Measurements from ENCODE around the gene LGR4.

Gene LGR4

DNA sequence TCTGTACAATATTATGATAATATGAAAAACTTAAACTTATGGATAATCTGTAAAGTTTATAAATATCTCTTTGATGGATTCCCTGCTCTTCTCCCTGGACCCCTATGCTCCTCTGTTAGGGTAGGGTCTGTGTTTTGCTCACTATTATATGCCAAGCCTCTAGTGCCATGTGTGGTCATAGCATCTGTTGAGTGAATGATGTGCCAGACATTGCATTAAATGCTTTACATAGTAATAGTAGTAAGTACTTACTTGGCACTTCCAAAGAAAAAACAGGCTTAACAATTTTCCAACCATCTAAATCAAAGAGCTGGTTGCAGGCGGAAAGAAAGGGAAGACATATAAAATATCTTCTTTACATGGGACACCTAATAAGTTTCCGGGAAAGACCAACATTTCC is 46.8 kb downstream of the LGR4 start:
- DNase-seq (ENCODE audit: low spot score), result no peak

DNA sequence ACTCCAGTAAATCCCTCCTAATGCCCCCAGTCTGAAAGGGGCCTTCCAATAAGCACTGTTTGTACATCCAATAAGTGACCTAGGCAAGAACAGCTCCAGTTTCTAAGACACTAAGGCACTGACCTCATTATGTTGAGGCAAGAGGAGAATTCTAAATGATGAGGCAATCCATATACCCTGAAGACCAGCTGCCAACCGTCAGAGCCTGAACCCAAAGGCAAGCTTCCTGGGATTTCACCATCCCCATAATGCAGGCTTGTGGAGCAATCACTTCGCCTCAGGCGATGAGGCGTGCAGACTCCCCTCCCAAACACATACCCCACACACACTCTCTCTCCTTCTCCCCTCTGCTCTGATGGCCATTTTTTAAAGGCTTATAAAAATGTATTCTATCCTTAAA is 49.5 kb downstream of the LGR4 start:
- DNase-seq (ENCODE audit: low spot score), result peak; percentile 21

- no peak for DNase-seq (ENCODE audit: low spot score)
Measured at GRCh38 chr11:27421819-27422494, 50.6 kb downstream of the LGR4 start.

DNA sequence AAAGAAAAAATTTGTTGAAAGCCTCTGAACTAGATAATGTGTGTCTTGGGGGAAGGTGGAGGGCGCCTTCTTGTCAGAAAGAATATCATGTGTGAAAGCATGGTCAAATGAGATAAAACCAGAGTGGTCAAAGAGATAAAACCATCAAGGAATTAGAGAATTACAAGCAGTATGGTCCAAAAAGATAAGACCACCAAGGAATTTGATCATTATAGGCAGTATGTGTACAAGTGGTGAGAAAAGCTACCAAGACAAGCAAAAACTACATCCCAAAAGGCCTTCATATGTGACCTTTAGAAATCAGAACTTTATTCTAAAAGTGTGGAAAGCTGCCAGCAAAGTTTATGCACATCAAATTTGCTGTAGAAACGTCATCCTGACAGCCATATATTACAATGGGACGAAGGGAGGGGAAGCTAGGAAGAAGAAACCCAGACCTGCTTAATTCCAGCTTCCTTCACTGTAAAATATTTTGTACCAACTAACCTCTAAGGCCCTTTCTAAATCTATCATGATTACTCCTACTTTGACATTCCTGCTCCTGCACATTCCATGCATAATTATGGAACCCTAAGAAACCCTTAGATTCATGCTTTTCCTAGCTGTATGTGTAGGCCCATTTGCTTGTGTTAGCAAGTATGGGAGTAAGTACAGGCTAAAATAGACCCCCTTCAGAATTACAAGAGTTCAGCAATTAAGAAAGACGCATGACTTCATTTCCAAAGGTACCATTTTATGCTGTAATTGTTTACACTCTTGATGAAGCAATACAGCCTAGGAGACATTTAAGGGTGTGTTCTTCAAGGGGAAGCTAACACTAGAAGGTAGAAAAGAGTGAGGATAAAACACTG is 51.6 kb downstream of the LGR4 start:
- no peak for DNase-seq (ENCODE audit: low spot score)

DNA sequence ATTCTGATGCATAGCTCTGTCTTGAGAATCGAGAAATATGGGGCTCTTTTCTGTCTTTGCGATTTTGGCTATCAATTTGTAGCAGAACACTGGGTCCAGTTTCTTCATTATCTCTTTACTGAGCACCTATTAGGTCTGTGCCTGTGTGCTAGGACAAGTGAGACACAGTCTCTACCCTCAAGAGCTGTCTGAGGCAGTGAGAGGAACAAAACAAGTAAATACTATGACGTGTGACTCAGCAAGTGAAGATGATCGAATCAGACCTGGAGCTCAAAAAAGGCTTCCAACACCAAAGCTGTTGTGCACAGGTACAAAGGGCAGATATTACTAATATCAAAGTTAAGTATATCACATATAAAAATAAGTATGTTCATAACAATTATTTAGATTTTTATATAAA is 52.4 kb downstream of the LGR4 start:
- DNase-seq (ENCODE audit: low spot score), result no peak

DNA sequence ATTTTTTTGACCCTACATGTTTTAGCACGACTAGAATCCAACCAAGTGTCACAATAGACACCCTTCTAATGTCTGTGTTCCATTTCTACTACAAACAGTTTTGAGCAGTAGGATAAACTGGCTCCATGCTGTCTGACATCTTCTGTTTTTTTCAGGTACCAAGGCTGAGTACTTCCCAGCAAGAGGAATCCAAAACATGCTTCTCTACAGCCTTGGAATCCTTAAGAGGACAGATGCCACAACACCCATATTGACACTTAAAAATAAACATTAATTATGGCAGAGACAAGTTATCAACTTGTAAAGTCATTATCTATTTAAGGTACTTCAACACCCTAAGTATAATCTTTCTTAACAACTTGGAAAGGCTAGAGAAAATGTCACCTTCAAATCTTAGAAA is 54.2 kb downstream of the LGR4 start:
- DNase-seq (ENCODE audit: low spot score), result no peak

DNA sequence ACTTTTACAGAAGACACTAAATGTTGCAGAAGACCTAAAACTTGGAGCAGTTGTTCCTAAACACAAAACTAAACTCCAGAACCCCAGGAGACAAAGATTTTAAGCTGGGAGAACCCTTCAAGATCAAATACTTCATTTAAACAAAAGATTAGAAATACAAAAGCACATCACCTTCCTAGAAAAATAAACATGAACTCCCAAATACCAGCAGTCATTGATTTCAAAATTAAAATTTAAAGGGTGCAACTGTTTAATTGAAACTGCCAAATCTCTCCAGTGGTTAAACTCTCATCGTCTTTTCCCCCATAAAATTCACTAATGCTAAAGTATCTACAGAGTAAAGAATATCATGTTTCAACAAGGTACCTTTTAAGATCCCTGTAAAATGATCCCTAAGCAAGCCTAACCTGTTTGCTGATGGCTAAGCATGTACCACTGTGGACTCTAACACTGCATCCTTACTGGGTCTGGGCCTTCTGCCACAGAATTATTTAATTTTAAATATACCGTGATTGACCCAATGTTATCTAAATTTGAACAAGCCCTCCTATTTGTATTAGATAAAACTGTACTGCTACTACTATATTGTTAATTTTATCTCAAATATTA is 55.9 kb downstream of the LGR4 start:
- DNase-seq (ENCODE audit: low spot score), result no peak

GRCh38 chr11:27414644-27415043 is 57.9 kb downstream of the LGR4 start:
- DNase-seq (ENCODE audit: low spot score), result no peak

DNA sequence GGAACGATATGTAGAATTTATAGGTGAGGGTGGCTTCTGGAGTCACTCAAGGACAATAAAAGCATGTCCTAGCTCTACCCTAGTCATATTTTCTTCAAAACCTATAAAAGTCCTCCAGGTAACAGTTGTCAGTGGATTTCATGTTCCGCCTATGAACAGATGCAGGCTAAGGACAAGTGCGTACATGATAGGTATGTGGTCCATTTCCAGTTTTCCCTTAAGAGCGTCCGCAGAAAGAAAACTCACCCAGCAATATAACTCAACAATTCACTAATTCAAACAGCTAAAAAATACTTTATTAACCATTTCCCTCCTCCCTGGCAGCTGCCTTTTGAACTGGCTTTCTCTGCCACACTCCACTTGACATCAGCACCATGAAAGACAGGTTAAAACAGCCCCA is 59.4 kb downstream of the LGR4 start:
- DNase-seq (ENCODE audit: low spot score), result no peak

- no peak for DNase-seq (ENCODE audit: low spot score)
Measured at GRCh38 chr11:27412192-27412691, 60.3 kb downstream of the LGR4 start.

- DNase-seq (ENCODE audit: low spot score), result no peak
Measured at GRCh38 chr11:27411328-27411727, 61.3 kb downstream of the LGR4 start.

DNA sequence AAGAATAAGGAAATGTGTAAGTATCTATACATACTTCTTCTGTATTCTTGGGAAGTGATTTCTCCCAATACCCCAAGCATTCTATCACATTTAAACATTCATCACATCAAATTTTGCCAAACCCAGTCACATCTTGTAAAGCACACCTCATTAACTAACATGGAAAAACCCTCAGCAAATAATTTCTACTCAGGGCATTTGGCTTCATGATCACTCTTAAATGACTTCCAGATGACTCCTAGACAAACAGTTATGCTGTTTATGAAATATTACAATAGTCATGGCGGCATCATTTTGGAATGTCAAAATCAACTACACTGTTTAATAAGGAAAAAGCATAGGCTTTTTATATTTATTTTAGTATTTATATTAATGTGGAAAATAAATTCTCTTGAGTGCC is 62.3 kb downstream of the LGR4 start:
- DNase-seq (ENCODE audit: low spot score), result peak; percentile 39

DNA sequence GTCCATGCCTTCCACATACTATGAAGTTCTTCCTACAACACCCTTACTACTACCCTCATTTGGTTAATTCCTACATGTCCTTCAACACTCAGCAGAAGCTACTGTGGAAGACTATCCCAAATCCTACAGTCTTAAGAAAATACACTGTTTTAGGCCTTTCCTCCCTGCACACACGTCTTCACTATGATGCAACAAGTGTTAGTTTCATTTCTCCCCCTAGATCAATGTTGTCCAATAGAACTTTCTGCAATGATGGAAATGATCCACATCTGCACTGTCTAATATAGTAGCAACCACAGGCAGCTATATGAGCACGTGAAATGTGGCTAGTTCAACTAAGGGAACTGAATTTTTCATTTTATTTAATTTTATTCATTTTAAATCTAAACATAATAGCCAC is 62.8 kb downstream of the LGR4 start:
- DNase-seq (ENCODE audit: low spot score), result no peak

DNA sequence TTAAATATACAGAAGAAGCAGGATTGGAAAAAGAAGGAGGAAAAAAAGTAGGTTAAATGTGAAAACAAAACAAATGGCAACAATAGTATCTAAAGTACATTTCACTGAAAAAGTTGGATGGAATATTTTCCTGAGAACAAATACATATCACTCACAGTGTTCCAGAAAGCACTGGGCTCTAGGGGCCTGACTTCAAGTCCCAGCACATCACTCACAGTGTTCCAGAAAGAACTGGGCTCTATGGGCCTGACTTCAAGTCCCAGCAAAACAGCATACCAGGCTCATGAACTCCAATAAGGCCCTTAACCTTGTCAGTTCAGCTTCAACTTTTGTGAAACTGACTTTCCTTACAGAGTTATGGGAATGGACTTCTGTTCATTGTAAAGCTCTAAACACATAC is 63.5 kb downstream of the LGR4 start:
- DNase-seq (ENCODE audit: low spot score), result no peak

DNA sequence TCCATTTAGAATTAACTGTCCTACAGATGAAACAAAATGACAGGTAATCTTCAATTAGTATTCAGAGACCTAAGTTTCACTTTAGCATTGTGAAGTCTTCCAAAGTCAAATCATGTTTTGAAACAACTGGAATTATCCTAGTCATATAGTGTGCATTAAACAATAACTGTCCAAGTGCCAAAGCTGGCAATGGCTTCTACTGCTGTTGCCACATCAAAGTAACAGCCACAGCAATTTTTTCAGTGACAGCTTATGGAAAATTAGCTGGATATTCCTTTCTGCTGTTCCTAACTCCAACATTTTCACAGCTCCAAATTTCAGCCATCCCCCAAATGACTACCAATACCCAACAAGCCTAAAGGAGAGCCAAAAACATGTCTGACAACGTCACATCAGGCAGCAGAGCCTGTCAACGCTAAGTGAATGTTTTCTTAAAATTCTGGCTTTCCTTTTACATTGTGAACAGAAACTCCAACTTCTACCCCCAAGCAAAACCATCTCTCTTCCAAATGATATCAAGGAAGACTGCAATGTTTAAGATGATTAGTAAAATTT is 64.3 kb downstream of the LGR4 start:
- no peak for DNase-seq (ENCODE audit: low spot score)

DNA sequence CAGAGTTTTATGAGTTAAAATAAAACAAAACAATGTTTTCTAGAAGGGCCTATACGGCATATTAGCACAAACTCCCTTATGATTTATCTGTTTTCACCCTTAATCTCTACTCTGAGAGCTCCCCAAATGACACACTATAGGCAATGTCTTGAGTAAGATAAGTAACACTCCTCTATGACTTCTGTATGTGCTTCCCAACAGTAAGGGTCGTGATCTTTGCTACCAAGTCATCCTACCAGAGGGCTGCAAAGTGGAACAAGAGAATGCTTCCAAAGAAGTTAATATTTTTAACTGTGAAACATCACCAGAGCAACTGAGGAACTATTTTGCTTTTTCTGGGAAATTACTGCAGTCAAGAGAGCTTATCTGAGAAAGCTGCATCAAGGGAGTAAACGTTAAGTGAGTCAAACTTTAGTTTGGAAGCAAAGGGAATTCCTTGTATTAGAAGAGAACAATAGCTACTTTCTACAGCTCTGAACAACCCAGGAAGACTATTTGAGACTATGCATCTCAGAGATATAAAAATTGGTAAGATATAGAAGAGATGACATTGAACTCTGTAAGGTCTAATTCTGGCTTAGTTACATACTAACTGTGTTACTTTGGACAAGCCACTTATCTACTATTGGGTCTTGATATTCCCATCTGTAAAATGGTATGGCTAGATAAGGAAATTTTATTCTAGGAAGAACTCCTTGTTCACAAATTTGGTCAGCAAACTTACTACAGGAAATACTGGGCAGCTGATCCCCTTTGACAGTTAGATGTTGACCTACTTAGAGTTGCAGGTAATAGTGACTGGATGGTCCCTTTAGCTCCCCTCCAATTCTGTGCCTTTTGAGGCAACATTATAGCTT is 65.9 kb downstream of the LGR4 start:
- DNase-seq (ENCODE audit: low spot score), result no peak

GRCh38 chr11:27405134-27405533 is 67.5 kb downstream of the LGR4 start:
- DNase-seq (ENCODE audit: low spot score), result no peak

DNA sequence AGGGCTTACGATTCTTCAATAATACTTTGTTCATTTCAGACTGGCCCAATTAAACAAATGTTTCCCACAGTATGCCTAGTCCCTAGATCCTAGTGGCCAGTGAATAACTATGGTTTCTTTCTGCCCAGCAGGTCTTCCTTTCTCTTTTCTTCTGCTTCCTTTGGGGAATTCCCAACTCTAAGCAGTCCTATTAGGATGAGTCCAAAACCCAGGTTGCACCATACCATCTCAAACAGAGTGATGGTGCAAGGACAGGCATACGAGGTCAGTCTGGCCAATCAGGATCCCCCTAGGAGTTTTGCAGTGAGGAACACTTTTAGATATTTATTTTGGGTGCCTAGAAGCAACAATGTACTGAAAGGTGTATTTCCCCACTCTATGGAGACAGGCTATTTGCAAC is 68.2 kb downstream of the LGR4 start:
- no peak for DNase-seq (ENCODE audit: low spot score)

DNA sequence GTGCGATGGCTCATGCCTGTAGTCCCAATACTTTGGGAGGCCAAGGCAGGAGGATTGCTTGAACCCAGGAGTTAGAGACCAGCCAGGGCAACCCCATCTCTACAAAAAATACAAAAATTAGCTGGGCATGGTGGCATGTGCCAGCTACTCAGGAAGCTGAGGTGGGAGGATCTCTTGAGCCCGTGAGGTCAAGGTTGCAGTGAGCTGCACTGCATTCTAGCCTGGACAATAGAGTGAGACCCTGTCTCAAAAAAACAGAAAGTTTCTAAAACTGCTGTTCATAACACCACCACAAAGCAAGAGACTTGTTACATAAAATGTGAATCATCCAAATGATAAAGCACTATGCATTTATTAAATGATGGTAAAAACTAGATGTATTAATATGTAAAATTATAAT is 69.4 kb downstream of the LGR4 start:
- no peak for DNase-seq (ENCODE audit: low spot score)

DNA sequence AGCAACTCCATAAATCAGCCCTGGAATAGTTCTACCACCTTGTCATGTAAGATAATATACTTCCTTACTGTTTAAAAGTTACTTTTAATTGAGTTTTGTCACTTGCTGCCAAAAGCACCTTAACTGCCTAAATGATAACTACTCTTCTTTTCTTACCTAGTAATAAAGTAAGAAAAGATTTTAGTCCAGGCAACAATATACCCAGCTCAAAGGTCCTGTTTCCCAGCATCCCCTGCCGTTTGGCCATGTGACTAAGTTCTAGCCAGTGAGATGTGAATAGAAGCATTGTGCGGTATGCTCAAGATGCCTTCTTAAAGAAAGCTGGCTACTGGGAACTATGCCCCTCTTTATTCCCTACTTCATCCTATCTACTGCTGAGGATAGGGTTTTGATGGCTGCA is 70.1 kb downstream of the LGR4 start:
- DNase-seq (ENCODE audit: low spot score), result no peak

- DNase-seq (ENCODE audit: low spot score), result no peak
Measured at GRCh38 chr11:27401833-27402316, 70.7 kb downstream of the LGR4 start.

Measured in AG08395 (cell line).